Esophagus (tissue), 2 donors: ENCODE results near the gene RSPH1. TPM values are rescaled to one million over a fixed set of nuclear protein-coding genes. Genes with fewer than 3 reads are reported as not detected.
"Not testable (repeated sequence)": the region's sequence is repeated elsewhere in the genome, so short reads cannot be mapped to it uniquely, and the experiment has no call there.

Source experiments
- H3K27ac ChIP-seq, 2 donors: one replicate each; pipeline ENCODE4 v1.5.1; 2013; ENCODE audit warnings: low read depth in 2 of 2, mild to moderate bottlenecking in 2 of 2, inconsistent platforms in 1 of 2, low read length in 1 of 2, moderate library complexity in 1 of 2
- H3K27me3 ChIP-seq, 2 donors: one replicate each; pipeline ENCODE4 v1.6.1; 2013; ENCODE audit warnings: low read length in 2 of 2, control low read depth in 1 of 2, mild to moderate bottlenecking in 1 of 2; ENCODE audit not compliant: insufficient read depth in 2 of 2, control insufficient read depth in 1 of 2
- H3K36me3 ChIP-seq, 2 donors: one replicate each; pipeline ENCODE4 v1.6.1; 2013; ENCODE audit warnings: low read length in 1 of 2; ENCODE audit not compliant: control insufficient read depth in 2 of 2, insufficient read depth in 2 of 2
- H3K4me1 ChIP-seq, 2 donors: one replicate each; pipeline ENCODE4 v1.6.1; 2013; ENCODE audit warnings: low read length in 1 of 2; ENCODE audit not compliant: control insufficient read depth in 2 of 2, insufficient read depth in 2 of 2
- H3K4me3 ChIP-seq, 2 donors: one replicate each; pipeline ENCODE4 v1.5.1; 2013; ENCODE audit warnings: low read length in 2 of 2, mild to moderate bottlenecking in 2 of 2, low read depth in 1 of 2, moderate library complexity in 1 of 2
- H3K9me3 ChIP-seq, 2 donors: one replicate each; pipeline ENCODE4 v1.6.1; 2013; ENCODE audit warnings: mild to moderate bottlenecking in 2 of 2, low read depth in 1 of 2, low read length in 1 of 2, moderate library complexity in 1 of 2; ENCODE audit not compliant: control insufficient read depth in 2 of 2, insufficient read depth in 1 of 2
- WGBS, 2 donors: extraction: QIAGEN DNeasy Blood & Tissue Kit; methylation state at CpG; one replicate each; pipeline ENCODE4 v1.1.7; 2013; 5-methylcytosine and 5-hydroxymethylcytosine counted together
- polyA plus RNA-seq, 2 donors: library from polyadenylated mRNA; stranded (reverse); fragments of 200-250 nt; gene quantifications; one replicate each; pipeline ENCODE4 v1.2.3, GENCODE V29; 2013
- donor health status: healthy with polysubstance abuse.
- donor health status: Bipolar disorder and iron deficiency.

RSPH1 gene
- polyA plus RNA-seq, 2 donors: 0.20 to 0.53 TPM

GRCh38 chr21:42472521-42472920 lies 23.5 kb downstream of the RSPH1 start:
- H3K27me3 ChIP-seq: no peaks in the 10 kb centered on the region
- WGBS, 2 donors: 73% methylated on average over 7 of the region's 7 CpGs
- no peak overlapping the region for H3K4me3 ChIP-seq
- no peaks in the 10 kb centered on the region for H3K9me3 ChIP-seq
- peaks cover 2 to 8% of the 10 kb centered on the region in 2 donors for H3K4me1 ChIP-seq
- H3K36me3 ChIP-seq: no peaks in the 10 kb centered on the region
- no peak overlapping the region for H3K27ac ChIP-seq

- WGBS, 2 donors: 91 to 93% methylated on average over 13 of the region's 13 CpGs
- H3K9me3 ChIP-seq: no peaks in the 10 kb centered on the region
Measured at GRCh38 chr21:42471716-42472330, 24.2 kb downstream of the RSPH1 start.

GRCh38 chr21:42471206-42471605 lies 24.8 kb downstream of the RSPH1 start:
- no peak overlapping the region for H3K27ac ChIP-seq
- no peak overlapping the region for H3K4me3 ChIP-seq
- 93 to 94% methylated on average over 9 of the region's 9 CpGs for WGBS, 2 donors
- no peaks in the 10 kb centered on the region for H3K27me3 ChIP-seq
- no peaks in the 10 kb centered on the region for H3K9me3 ChIP-seq
- peaks cover 0 to 8% of the 10 kb centered on the region in 2 donors for H3K4me1 ChIP-seq
- H3K36me3 ChIP-seq: no peaks in the 10 kb centered on the region

More at GRCh38 chr21:42471716-42472330, 24.2 kb downstream of the RSPH1 start:
- Histone ChIP-seq H3K27ac (no peak overlapping the region), H3K36me3 (no peaks in the 10 kb centered on the region), H3K4me1 (peaks cover 0 to 8% of the 10 kb centered on the region in 2 donors), H3K4me3 (no peak overlapping the region), H3K27me3 (no peaks in the 10 kb centered on the region)

- H3K27me3 ChIP-seq, H3K27ac ChIP-seq, H3K9me3 ChIP-seq, H3K4me3 ChIP-seq, H3K36me3 ChIP-seq: not testable (repeated sequence)
- peaks cover 0 to 12% of the 10 kb centered on the region in 2 donors for H3K4me1 ChIP-seq
- 95 to 96% methylated on average over 4 of the region's 4 CpGs for WGBS, 2 donors
Measured at GRCh38 chr21:42469726-42470125, 26.3 kb downstream of the RSPH1 start.

- Histone ChIP-seq H3K27ac (no peak overlapping the region), H3K27me3 (no peaks in the 10 kb centered on the region), H3K4me3 (no peak overlapping the region), H3K9me3 (no peaks in the 10 kb centered on the region), H3K36me3 (no peaks in the 10 kb centered on the region), H3K4me1 (peaks cover 0 to 9% of the 10 kb centered on the region in 2 donors)
- WGBS, 2 donors: 60 to 64% methylated on average over 2 of the region's 2 CpGs
Measured at GRCh38 chr21:42469272-42469671, 26.8 kb downstream of the RSPH1 start.

- Histone ChIP-seq H3K4me3 (no peak overlapping the region), H3K27ac (no peak overlapping the region), H3K4me1 (peaks cover 0 to 4% of the 10 kb centered on the region in 2 donors), H3K27me3 (no peaks in the 10 kb centered on the region), H3K9me3 (no peaks in the 10 kb centered on the region), H3K36me3 (no peaks in the 10 kb centered on the region)
- 47 to 56% methylated on average over 6 of the region's 6 CpGs for WGBS, 2 donors
Measured at GRCh38 chr21:42468491-42469131, 27.4 kb downstream of the RSPH1 start.

- 55 to 57% methylated on average over 12 of the region's 12 CpGs for WGBS, 2 donors
- Histone ChIP-seq H3K4me3 (no peak overlapping the region), H3K4me1 (peaks cover 0 to 4% of the 10 kb centered on the region in 2 donors), H3K27ac (no peak overlapping the region), H3K36me3 (no peaks in the 10 kb centered on the region), H3K27me3 (no peaks in the 10 kb centered on the region), H3K9me3 (no peaks in the 10 kb centered on the region)
Measured at GRCh38 chr21:42467140-42467983, 28.7 kb downstream of the RSPH1 start.

- Histone ChIP-seq H3K36me3 (no peaks in the 10 kb centered on the region), H3K4me3 (no peak overlapping the region), H3K27ac (no peak overlapping the region), H3K4me1 (peaks cover 0 to 4% of the 10 kb centered on the region in 2 donors), H3K27me3 (no peaks in the 10 kb centered on the region), H3K9me3 (no peaks in the 10 kb centered on the region)
- 93% methylated on average over 10 of the region's 10 CpGs for WGBS, 2 donors
Measured at GRCh38 chr21:42466700-42467099, 29.3 kb downstream of the RSPH1 start.

GRCh38 chr21:42465803-42466127 lies 30.3 kb downstream of the RSPH1 start:
- 81 to 88% methylated on average over 3 of the region's 3 CpGs for WGBS, 2 donors
- Histone ChIP-seq H3K9me3 (no peaks in the 10 kb centered on the region), H3K27ac (no peak overlapping the region), H3K27me3 (no peaks in the 10 kb centered on the region), H3K4me1 (peaks cover 0 to 4% of the 10 kb centered on the region in 2 donors), H3K4me3 (no peak overlapping the region), H3K36me3 (no peaks in the 10 kb centered on the region)
